KOPT-K1 (cell line): Measurements from ENCODE around the gene RTN4.

Source experiments
- H3K27ac ChIP-seq: fragments of 200-600 bp; sonication (generic); 2 replicates; pipeline ENCODE4 v1.5.1; 2016; ENCODE audit warnings: antibody characterized with exemption, mild to moderate bottlenecking, low read depth, low read length; ENCODE audit not compliant: poor library complexity, severe bottlenecking
- H3K36me3 ChIP-seq: fragments of 200-600 bp; sonication (generic); 2 replicates; pipeline ENCODE4 v1.5.1; 2017; ENCODE audit warnings: antibody characterized with exemption, mild to moderate bottlenecking, low read length, moderate library complexity; ENCODE audit not compliant: insufficient read depth
- H3K9me3 ChIP-seq: fragments of 200-600 bp; sonication (generic); 2 replicates; pipeline ENCODE4 v1.5.1; 2017; ENCODE audit warnings: antibody characterized with exemption, low read length, mild to moderate bottlenecking; ENCODE audit not compliant: insufficient read depth, poor library complexity, severe bottlenecking

RTN4 gene

GRCh38 chr2:54931473-54931872, 118.8 kb downstream of the RTN4 start:
- no peaks in the 10 kb centered on the region for H3K36me3 ChIP-seq
- no peak overlapping the region for H3K27ac ChIP-seq
- H3K9me3 ChIP-seq: no peaks in the 10 kb centered on the region

GRCh38 chr2:54928719-54929118, 121.5 kb downstream of the RTN4 start:
- no peak overlapping the region for H3K27ac ChIP-seq
- no peaks in the 10 kb centered on the region for H3K36me3 ChIP-seq
- no peaks in the 10 kb centered on the region for H3K9me3 ChIP-seq

GRCh38 chr2:54927751-54928615, 122.3 kb downstream of the RTN4 start:
- Histone ChIP-seq H3K27ac (no peak overlapping the region), H3K9me3 (no peaks in the 10 kb centered on the region), H3K36me3 (no peaks in the 10 kb centered on the region)

GRCh38 chr2:54927085-54927750, 123.0 kb downstream of the RTN4 start:
- Histone ChIP-seq H3K9me3 (no peaks in the 10 kb centered on the region), H3K36me3 (no peaks in the 10 kb centered on the region), H3K27ac (no peak overlapping the region)

GRCh38 chr2:54925022-54925421, 125.2 kb downstream of the RTN4 start:
- H3K36me3 ChIP-seq: no peaks in the 10 kb centered on the region
- H3K27ac ChIP-seq: no peak overlapping the region
- peaks cover 19% of the 10 kb centered on the region for H3K9me3 ChIP-seq

GRCh38 chr2:54924121-54924520, 126.1 kb downstream of the RTN4 start:
- Histone ChIP-seq H3K36me3 (no peaks in the 10 kb centered on the region), H3K27ac (no peak overlapping the region), H3K9me3 (peaks cover 19% of the 10 kb centered on the region)
